GM18873 (cell line): ENCODE data around the gene FKBP4.
A peak's percentile ranks its signal among the peaks of the same experiment; 100 is the strongest.
"Not testable (repeated sequence)": the region's sequence is repeated elsewhere in the genome, so short reads cannot be mapped to it uniquely, and the experiment has no call there.

Experiments
- ATAC-seq: cut with Tn5 transposase; IDR thresholded peaks from one replicate; pipeline ENCODE4 v1.9.1; 2021; ENCODE audit warnings: mild to moderate bottlenecking, moderate library complexity, moderate number of reproducible peaks; ENCODE audit not compliant: unreplicated experiment, low FRiP score

Gene FKBP4, protein sequence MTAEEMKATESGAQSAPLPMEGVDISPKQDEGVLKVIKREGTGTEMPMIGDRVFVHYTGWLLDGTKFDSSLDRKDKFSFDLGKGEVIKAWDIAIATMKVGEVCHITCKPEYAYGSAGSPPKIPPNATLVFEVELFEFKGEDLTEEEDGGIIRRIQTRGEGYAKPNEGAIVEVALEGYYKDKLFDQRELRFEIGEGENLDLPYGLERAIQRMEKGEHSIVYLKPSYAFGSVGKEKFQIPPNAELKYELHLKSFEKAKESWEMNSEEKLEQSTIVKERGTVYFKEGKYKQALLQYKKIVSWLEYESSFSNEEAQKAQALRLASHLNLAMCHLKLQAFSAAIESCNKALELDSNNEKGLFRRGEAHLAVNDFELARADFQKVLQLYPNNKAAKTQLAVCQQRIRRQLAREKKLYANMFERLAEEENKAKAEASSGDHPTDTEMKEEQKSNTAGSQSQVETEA

DNA sequence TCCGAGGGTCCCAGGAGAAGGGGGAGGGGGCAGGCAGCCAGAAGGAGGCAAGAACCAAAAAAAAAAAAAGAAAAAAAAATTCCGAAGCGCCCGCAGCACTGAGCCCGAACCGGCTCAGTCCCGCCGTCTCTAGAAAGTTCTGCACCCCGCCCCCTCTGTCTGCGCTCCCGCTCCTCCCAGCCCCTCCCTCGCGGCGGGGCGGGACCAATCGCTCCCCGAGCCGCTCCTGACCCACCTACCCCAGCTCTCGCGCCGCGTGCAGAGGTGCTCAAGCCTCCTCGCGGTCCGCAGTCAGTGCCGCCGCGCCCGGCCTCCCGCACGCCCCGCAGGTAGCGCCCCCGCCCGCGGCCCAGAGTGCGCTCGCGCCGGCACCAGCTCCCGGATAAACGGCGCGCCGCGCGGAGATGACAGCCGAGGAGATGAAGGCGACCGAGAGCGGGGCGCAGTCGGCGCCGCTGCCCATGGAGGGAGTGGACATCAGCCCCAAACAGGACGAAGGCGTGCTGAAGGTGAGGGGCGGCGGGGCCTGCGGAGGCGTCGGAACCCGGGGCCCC lies at the start of gene FKBP4:
Gene FKBP4, plus strand, starts transcription at position 235 of the 554 bp plus-strand sequence. Its CDS starts 170 bp downstream, at position 405.
- peak; percentile 59 for ATAC-seq

DNA sequence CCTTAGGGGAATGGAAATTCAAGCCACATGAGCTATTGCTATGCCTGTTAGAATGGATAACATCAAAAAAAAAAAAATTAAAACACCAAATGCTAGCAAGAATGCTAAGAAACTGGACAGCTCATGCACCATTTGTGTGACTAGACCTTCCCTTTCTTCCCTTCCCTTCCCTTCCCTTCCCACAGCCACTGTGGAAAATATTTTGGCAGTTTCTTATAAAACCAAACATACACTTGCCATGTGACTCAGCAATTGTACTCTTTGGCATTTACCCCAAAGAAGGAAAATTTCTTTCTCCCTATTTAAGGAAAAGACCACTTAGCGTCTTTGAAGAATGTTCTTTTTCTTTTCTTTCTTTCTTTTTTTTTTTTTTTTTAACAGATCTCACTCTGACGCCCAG lies 49.1 kb upstream of the FKBP4 start:
- ATAC-seq = no peak

DNA sequence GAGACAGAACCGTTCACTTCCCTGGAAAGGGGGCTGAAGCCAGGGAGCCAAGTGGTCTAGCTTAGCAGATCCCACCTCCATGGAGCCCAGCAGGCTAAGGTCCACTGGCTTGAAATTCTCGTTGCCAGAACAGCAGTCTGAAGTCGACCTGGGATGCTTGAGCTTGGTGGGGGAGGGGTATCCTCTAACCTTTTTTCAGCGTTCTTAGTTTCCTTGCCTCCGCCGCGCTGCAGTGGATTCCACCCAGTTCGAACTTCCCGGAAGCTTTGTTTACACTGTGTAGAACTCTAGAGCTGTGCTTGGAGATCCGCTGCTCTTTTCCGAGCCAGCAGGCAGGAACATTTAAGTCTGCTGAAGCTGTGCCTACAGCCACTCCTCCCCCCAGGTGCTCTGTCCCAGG lies 45.2 kb upstream of the FKBP4 start:
- ATAC-seq = no peak

DNA sequence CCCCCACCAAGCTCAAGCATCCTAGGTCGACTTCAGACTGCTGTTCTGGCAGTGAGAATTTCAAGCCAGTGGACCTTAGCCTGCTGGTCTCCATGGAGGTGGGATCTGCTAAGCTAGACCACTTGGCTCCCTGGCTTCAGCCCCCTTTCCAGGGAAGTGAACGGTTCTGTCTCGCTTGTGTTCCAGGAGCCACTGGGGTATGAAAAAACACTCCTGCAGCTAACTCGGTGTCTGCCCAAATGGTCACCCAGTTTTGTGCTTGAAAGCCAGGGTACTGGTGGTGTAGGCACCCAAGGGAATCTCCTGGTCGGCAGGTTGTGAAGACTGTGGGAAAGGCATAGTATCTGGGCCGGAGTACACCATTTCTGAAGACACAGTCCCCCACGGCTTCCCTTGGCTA lies 44.6 kb upstream of the FKBP4 start:
- no peak for ATAC-seq

DNA sequence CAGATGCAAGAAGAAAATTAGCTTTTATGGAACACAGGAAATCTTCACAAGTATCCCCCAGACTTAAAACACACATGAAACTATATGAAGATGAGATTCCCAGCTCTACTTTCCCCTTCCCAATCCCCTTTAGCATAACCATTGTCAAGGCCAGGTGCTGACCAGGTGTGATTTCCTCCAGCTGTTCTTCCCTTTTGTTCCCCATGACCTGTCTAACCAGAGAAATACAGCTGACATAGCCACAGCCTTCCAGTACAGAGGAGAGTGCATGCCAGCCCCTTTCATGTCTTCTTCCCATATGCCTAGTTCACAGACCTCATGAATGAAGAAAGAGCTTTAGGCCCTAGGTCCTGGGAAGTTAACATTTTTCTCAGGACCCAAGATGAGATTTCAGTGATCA lies 43.5 kb upstream of the FKBP4 start:
- no peak for ATAC-seq

DNA sequence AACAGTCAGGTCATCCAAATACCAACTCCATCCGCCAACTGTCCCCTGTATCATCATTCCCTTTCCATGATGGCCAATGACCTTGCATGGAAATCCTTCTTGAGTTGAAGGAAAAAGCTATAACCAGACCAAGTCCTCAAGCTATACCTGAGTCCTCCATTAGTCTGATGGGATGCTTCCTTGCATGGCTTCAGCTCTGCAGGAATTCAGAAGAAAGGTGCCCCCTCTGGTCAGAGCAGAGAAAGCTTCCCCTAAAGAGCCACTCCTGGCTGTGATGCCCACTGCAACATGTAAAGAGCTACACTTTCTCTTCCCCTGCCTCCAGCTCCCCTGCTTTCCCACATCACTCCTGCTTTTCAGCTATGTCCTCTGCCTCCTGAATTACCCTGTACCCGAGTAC lies 43.1 kb upstream of the FKBP4 start:
- no peak for ATAC-seq

DNA sequence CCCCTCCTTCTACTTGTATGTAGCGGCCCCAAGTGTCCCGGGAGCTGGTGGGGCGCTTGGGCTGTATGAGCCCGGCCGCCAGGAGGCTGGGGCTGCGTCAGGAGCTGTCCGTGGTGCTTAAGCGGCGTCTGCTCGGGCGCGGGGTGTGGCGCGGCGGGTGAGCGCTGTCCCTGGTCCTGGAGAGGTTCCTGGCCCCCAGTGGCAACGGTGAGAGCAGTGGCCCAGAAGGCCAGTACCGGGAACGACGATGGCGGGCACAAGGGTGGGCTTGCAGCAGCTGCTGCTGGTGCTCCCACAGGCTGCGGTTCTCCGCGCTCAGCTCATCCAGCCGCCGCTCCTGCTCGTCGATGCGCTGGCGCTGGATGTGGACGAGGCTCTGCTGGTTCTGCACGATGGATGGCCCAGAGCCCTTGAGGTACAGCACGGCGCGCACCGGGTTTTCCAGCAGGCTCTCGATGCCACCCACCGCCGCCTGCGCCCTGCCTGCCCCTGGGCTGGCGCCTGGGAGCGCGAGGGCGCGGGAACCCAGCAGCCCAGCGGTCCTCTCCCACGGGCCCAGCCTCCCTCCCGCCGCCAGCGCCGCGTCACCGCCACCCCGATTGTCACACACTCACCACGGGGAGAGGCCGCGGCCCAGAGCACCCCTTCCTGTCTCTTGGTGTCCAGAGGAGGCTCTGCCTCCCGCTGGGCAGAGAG lies 41.9 kb upstream of the FKBP4 start:
- ATAC-seq = no peak

DNA sequence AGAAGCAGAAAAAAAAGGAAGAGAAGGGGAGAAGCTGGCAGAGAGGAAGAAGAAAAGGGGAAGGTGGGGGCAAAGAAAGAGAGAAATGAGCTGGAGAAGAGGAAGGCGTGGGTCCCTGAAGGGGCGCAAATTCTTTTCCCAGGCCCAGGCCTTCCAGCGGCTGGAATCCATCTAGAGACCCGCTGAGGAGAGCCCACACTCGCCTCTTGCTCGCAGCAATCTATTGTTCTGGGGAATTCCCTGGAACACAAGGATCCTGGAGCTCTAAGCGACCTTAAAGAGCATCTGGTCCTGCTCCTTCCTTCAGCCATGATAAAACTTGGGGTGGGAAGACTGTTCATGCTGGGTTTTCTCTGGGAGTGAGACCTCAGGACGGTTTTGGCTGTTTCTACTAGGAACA lies 41.2 kb upstream of the FKBP4 start:
- ATAC-seq = no peak

DNA sequence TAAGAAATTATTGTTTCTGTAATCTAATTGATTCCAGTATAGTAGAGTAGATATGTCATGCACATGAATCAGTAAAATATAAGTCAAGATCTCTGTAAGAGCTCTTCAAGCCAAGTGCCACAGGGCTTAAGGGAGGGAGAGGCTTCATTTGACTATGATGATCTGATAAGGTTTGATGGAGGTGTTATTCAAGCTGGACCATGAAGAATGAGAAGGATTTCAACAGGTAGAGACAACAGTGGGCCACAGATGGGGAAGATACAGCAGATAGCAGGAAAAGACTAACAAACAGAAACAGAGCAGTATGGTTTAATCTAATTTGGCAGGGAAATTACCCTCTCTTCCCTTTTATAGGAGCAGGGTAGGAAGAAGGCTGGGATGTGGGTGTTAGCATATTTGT lies 40.6 kb upstream of the FKBP4 start:
- ATAC-seq = no peak

DNA sequence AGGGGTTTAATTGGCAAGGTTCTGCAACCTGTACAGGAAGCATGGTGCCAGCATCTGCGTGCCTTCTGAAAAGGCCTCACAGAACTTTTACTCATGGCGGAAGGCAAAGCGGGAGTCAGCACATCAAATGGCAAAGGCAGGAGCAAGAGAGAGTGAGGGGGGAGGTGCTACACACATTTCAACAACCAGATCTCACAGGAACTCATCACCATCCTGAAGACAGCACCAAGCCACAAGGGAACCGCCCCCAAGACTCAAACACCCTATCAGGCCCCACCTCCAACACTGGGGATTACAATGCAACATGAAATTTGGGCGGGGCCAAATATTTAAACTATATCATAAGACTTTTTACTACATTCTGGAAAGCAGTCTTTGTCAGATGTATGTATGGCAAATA lies 38.0 kb upstream of the FKBP4 start:
- no peak for ATAC-seq

DNA sequence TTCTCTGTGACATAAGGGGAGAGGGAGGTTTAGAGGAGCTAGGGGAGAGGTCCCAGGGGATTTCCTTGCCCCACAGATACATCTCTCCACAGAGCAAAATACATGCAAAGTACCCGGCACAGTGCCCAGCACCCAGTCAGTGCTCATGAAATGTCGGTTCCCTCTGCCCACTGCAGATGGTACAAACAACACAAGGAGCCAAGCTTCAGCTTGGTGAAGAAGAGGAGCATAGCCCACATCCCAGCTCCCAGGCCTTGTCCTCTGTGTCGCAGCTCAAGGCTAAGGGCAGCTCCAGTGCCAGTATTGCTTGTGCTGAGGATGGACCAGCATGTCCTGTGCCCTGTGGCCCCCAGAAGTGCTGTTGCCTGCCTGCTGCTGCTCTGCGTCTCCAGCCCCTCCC lies 35.0 kb upstream of the FKBP4 start:
- ATAC-seq = no peak

DNA sequence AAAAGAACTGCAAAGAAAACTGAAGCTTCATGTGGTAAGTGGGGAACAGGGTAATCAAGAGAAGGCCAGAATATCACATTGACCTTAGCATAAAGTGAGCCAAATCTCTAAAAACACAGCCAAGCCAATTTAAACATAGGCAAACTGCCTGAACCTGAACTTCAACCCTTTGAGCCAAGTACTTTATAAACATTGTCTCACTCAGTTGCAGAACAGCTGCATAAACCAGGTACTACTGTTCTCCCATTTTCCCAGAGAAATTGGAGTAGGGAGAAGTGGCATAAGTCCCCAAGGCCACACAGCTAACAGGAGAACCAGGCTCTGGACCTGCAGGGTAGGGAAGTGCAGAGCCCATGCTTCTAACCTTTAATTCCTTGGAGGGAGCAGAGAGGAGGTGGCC lies 30.4 kb upstream of the FKBP4 start:
- ATAC-seq = no peak

DNA sequence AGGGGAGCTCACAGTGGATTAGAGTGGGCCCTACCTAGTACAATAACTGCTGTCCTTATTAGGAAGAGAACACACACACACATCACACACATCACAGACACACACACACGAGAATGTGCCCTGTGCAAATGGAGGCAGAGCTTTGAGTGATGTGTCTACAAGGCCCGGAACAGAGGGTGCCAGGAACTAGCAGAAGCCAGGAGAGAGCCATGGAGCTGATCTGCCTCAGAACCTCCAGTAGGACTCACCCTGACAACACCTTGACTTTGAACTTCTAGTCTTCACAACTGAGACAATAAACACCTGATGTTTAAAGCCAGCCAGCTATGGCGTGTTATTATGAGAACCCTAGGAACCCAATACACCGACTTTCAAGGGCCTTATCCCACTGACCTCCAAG lies 29.7 kb upstream of the FKBP4 start:
- no peak for ATAC-seq

DNA sequence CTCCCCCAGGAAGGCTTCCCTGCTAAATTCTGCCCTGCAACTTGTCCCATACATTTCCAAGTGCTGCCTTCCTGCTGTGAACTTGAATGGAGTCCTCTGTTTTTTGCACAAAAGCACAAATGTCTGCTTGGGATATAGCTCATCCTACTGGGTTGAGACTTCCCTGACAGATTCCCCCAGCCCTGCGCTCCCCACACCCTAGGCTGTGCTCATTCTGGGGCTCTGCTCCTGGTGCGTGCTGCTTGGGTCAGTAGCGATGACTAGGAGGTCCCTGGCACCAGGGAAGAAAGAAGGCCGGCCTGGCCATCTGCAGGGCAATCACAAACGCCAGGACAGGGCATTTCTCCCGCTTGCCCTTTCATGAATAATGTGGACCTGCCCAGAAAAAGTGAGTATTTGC lies 29.2 kb upstream of the FKBP4 start:
- no peak for ATAC-seq

DNA sequence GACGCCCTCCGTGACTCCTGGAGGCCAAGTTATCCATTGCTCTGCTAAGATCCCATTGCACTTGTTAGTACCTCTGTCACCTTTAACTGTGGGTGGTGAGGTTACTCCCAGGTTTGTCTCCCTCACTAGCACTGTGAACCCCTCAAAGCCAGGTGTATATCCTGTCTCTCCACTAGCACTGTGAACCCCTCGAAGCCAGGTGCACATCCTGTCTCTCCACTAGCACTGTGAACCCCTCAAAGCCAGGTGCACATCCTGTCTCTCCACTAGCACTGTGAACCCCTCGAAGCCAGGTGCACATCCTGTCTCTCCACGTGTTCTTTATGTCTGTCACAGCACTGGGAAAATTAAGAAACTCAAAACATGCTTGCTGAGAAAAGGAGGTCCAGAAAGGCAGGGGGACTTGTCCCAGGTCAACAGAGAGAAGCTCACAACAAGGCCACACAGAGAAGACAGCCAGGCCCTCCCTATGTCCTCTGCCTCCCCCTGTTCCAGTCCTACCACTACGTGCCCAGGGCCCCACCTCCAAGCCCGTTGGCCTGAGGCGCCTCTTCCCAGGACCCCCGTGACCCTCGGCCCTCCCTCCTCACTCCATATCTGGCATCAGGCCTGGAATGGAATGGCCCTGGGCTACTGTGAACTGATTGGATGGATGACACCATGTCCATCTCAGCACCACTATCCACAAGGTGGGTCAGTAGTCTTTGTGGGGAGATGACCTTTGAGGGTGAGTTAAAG lies 26.4 kb upstream of the FKBP4 start:
- ATAC-seq = no peak

DNA sequence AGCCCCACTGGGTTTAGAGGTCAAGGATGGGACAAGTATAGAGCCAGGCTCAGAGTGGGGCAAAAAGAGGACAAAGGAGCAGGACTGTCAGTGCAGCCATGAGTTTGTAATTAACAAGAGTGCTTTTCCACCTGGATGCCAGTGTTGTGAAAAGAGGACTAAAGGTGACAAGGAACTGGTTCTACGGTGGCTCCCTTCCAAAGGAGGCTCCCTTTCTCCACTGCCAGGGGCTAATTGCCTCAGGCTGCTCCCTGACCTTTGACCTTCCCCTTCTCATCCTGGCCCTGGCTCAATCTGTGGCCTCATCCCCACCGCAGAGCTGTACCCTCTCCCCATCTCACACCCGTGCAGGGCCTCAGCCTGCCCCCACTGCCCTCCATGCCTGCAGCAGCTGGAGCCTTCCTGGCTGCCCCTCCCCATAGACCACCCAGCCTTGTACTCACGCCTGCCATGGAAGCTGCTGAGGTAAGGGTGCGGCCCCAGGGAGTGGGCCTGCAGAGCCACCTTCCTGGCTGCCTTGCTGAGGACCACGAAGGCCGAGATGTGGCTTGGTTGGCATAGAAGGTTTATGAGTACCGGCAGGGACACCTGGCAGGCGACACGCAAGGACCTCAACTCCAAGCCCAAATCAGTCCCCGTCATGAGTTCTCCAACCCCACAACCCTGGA lies 24.8 kb upstream of the FKBP4 start:
- ATAC-seq = no peak

DNA sequence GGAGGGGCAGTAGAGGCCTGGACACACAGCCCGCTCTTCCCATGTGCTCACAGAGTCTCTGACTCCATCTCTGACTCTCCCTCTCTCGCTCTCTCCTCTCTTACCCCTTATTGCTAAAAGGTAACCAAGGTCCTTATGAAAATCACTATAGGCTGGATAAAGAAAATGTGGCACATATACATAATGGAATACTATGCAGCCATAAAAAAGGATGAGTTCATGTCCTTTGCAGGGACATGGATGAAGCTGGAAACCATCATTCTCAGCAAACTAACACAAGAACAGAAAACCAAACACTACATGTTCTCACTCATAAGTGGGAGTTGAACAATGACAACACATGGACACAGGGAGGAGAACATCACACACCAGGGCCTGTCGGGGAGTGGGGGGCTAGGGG lies 24.2 kb upstream of the FKBP4 start:
- not testable (repeated sequence) for ATAC-seq

DNA sequence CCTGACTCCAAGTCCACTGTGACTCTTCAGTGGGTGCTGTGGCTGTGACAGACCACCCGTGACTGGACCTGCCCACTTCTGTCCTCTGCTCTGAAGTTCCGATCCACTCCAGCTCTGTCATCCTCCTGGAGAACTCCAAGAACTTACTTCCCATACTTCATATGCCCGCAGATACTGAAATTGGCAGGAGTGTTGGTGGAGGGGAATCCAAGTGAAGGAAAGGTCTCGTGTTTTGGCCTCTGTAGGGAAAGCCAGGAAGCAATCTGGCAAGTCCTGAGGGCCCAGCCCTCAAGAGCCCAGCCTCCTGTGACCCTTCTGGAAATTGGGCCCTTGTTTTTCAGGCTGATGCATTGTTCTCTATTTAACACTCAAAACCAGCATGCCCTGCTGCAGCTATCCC lies 22.4 kb upstream of the FKBP4 start:
- no peak for ATAC-seq

DNA sequence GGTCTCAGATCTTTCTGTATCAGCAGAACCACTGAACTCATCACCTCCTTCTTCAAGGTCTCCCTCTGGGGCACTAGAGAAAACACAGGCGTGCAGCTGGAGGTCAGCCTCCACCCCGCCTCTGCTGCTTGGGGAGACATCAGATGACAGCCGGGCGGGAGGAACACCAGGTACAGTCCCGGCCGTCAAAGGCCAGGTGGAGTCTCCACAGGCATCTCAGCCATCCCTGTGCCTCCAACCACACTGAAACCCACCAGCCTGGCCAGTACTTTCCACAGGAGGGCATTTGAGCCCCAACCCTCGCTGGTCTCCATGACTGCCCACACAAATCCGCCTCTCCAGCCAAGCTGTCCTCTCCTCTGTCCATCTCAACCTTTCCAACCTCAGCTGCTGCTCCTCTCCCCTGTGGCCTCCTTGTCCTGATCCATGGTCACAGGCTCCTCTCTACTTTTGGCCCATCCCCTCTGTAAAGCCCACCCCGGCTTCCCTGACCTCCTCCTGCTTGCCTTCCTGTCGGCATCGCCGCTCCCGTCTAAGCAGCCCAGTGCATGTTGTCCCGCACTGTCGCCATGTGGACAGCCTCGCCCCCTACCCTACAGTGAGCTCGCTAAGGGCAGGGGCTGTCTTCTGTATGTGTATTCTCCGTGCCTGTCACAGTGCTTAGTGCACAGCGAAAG lies 21.4 kb upstream of the FKBP4 start:
- no peak for ATAC-seq

DNA sequence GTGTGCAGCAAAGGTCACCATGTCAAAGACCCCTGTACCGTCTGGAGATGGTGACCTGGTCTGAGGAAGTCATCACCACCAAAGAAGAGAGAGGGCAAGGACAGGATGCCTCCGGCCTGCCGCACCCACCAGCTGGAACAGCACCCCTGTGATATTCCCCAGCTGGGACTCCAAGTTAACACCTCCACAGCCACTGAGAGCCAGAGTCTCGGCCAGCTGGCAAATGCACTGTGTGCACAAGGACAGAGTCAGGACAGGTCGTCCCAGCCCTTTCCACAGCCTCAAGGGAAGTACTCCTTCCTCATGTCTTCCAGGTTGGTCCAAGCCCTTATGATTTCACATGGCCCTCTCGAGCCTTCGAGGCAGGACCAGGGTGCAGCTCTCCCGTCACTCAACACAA lies 19.3 kb upstream of the FKBP4 start:
- ATAC-seq = no peak
